HepG2 (cell line): Measurements from ENCODE around the gene CYTH1. TPM values are rescaled to one million over a fixed set of nuclear protein-coding genes. Genes with fewer than 3 reads are reported as not detected.

Source experiments
- ATM ChIP-seq: fragments of 450-650 bp; IDR thresholded peaks from 2 replicates; pipeline ENCODE4 v1.7.1; 2017; ENCODE audit warnings: mild to moderate bottlenecking, borderline replicate concordance
- CREB1 ChIP-seq, 2 experiments: fragments of 450-650 bp in 1 of 2; IDR thresholded peaks; 2 replicates each; pipeline ENCODE4 v1.6.1; 2016 to 2017; ENCODE audit warnings: control low read depth in 1 of 2, mild to moderate bottlenecking in 1 of 2, missing compliant biosample characterization in 1 of 2, missing genetic modification characterization in 1 of 2
- HOMEZ ChIP-seq: IDR thresholded peaks from 2 replicates; pipeline ENCODE4 v1.6.1; 2016; ENCODE audit warnings: low read depth
- IRF9 ChIP-seq: sonication (generic); formaldehyde crosslinking; IDR thresholded peaks from 2 replicates; pipeline ENCODE4 v1.8.0; 2022; ENCODE audit warnings: missing genetic modification reagents, mild to moderate bottlenecking, borderline replicate concordance
- REPIN1 ChIP-seq: sonication (generic); formaldehyde crosslinking; IDR thresholded peaks from 2 replicates; pipeline ENCODE4 v1.8.0; 2022; ENCODE audit warnings: missing genetic modification reagents, low read depth, mild to moderate bottlenecking, borderline replicate concordance
- RERE ChIP-seq: IDR thresholded peaks from 2 replicates; pipeline ENCODE4 v1.6.1; 2016; ENCODE audit warnings: low read depth, missing genetic modification reagents, missing compliant biosample characterization
- SRSF9 ChIP-seq: fragments of 200-400 bp; formaldehyde crosslinking; IDR thresholded peaks from 2 replicates; pipeline ENCODE4 v1.6.1; 2018; ENCODE audit warnings: borderline replicate concordance, mild to moderate bottlenecking, low read depth, low read length; ENCODE audit not compliant: insufficient read depth, poor library complexity, severe bottlenecking
- STAG1 ChIP-seq: sonication (generic); formaldehyde crosslinking; IDR thresholded peaks from 2 replicates; pipeline ENCODE4 v1.4.0; 2020; ENCODE audit warnings: missing genetic modification reagents
- TERF1 ChIP-seq: sonication (generic); formaldehyde crosslinking; IDR thresholded peaks from 2 replicates; pipeline ENCODE4 v1.8.0; 2022; ENCODE audit warnings: mild to moderate bottlenecking, missing genetic modification reagents, moderate library complexity
- THAP11 ChIP-seq: IDR thresholded peaks from 2 replicates; pipeline ENCODE4 v1.6.1; 2016; ENCODE audit warnings: missing biosample characterization, missing genetic modification reagents
- ZNF264 ChIP-seq: sonication (generic); formaldehyde crosslinking; IDR thresholded peaks from 2 replicates; pipeline ENCODE4 v1.4.0; 2020; ENCODE audit warnings: missing genetic modification reagents
- ZNF580 ChIP-seq: IDR thresholded peaks from 2 replicates; pipeline ENCODE4 v1.6.1; 2016; ENCODE audit warnings: low read depth, borderline replicate concordance
- ZNF841 ChIP-seq: sonication (generic); formaldehyde crosslinking; IDR thresholded peaks from 2 replicates; pipeline ENCODE4 v1.8.1; 2023; ENCODE audit warnings: missing genetic modification reagents, borderline replicate concordance
- ZSCAN9 ChIP-seq: IDR thresholded peaks from 2 replicates; pipeline ENCODE4 v1.6.1; 2016; ENCODE audit warnings: borderline replicate concordance
- polyA plus RNA-seq, 8 experiments: library from polyadenylated mRNA; depleted of rRNA in 3 of 8; stranded (reverse) in 7 of 8; unstranded in 1 of 8; fragments of >200 nt; fragmentation: Illumina TruSeq in 4 of 8; extraction: Trizol in 4 of 8; gene quantifications; 2 replicates each; pipeline versions ENCODE4 v1.2.1 to v1.2.3, GENCODE V29; 2011 to 2016; ENCODE audit warnings: low read depth in 4 of 8, missing spikeins in 1 of 8, mixed read lengths in 1 of 8; ENCODE audit not compliant: insufficient read depth in 1 of 8
- total RNA-seq, 5 experiments: library from RNA; depleted of rRNA; stranded (reverse); fragments of >200 nt; fragmentation: Illumina TruSeq; extraction: Trizol; gene quantifications; 2 replicates each; pipeline ENCODE4 v1.2.3, GENCODE V29; 2016; ENCODE audit warnings: low read depth in 1 of 5

The CYTH1 gene
- total and polyA plus RNA-seq, 2 of the 13 experiments (the other 11 are each of a cell fraction or from before 2014, with no cell fraction given), result 20.1 to 48.9 TPM

GRCh38 chr17:78745407-78746088, 36.5 kb downstream of the CYTH1 start (continued):
- TF ChIP-seq IRF9 (no peak), CREB1 (IDR thresholded peaks at IDR 0.05) (no peak), CREB1 (CRISPR knock-in tag; IDR thresholded peaks at IDR 0.05) (no peak), SRSF9 (no peak), ATM (no peak), HOMEZ (CRISPR knock-in tag) (0 out of 2 replicates have a peak, but pooled peaks have one; percentile 12), THAP11 (CRISPR knock-in tag) (no peak), ZNF580 (peak; percentile 56; the same call in 1 of the 2 replicates), TERF1 (CRISPR knock-in tag) (no peak), STAG1 (peak; percentile 53), ZNF264 (no peak), RERE (no peak), ZSCAN9 (CRISPR knock-in tag) (no peak), ZNF841 (no peak), REPIN1 (0 out of 2 replicates have a peak, but pooled peaks have one; percentile 35)
